Articular chondrocyte of knee joint (primary cell): ENCODE results near the gene KRTAP1-1. TPM values are rescaled to one million over a fixed set of nuclear protein-coding genes. Genes with fewer than 3 reads are reported as not detected.

Source experiments
- small RNA-seq: library from RNA; depleted of rRNA; stranded (forward); fragments of <200 nt; gene quantifications from one replicate; pipeline ENCODE3, GENCODE V24; 2012
- total RNA-seq: library from RNA; depleted of rRNA; stranded (reverse); fragments of >200 nt; gene quantifications from 2 replicates; pipeline ENCODE4 v1.2.3, GENCODE V29; 2012

Gene KRTAP1-1
- not detected in 2 replicates for total RNA-seq

DNA sequence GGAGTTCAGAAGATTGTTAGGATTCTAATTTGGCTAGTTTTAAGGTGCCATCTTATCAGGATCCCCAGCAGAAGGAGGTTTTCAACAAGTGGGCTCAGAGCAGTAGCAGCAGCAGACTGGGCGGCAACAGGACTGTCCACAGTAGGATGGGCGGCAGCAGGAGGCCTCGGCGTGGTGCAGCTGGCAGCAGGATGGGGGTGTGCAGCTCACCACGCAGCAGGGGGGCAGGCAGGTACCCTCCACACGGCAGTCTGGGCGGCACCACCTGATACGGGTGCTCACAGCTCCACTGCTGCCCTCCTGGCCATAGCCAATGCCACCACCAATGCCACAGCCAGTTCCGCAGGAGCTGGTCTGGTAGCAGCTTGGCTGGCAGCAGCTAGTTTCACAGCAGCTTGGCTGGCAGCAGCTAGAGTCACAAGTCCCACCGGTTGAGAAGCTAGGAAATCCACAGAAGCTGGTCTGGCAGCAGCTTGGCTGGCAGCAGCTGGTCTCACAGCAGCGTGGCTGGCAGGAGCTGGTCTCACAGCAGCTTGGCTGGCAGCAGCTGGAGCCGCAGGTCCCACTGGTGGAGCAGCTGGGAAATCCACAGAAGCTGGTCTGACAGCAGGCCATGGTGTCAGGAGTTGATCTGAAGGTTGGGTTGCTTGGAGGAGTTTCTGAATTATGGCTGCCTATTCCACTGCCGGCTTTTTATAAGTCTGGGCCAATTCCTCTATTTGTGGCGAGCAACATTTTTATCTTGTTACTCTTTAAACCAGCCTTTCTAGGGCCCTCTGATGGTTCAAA, at the start of gene KRTAP1-1:
Gene KRTAP1-1, minus strand, starts transcription at position 668 of the 789 bp plus-strand sequence. Its CDS starts 53 bp downstream, at position 615.

GRCh38 chr17:41084100-41084856, 43.0 kb upstream of the KRTAP1-1 start, which contains the start of gene KRTAP4-7:
Gene KRTAP4-7 (plus strand): TSS chr17:41084150. CDS start chr17:41084207, 57 bp downstream.

DNA sequence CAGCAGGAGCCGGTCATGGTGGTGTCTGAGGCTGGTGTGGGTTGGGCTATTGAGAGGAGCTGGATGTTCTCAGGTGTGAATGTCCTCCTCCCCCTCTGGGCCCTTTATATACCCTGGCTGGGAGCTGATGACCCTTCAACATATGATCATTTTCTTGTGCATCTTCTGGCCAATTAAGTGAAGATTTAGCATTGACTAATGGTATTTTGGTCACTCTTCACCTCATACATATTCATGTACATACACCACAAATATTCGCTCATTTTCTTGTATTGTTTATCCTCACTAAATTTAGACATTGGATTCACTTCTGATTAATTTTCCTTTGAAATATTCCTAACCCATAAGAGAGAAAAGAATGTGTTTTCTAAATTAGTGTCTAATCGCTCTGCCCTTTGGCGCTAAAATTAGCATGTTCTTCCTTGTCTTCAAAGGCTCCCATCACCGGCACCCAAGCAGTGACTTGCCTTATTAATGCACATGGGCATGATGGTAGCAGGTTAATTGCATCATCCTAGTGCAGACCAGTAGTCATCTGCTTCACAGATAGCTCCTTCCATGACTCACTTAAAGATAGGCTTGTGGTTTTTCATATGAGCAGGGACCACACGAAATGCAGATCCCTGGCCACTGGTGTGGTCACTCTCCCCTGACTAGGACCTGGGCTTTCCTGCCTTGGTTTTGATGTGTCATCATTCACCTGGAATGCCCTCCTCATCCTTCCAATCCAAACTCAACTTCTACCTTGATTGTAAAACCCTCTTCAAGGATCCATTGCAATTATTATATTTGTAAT, 24.8 kb upstream of the KRTAP1-1 start, which contains the start of gene KRTAP2-4:
Gene KRTAP2-4, minus strand, starts transcription at position 51 of the 796 bp plus-strand sequence. Its CDS starts 34 bp downstream, at position 17.

GRCh38 chr17:41060052-41060604, 18.9 kb upstream of the KRTAP1-1 start, which contains the start of gene KRTAP2-3:
Gene KRTAP2-3 (minus strand): TSS chr17:41060114. CDS start chr17:41060050, 64 bp downstream.

DNA sequence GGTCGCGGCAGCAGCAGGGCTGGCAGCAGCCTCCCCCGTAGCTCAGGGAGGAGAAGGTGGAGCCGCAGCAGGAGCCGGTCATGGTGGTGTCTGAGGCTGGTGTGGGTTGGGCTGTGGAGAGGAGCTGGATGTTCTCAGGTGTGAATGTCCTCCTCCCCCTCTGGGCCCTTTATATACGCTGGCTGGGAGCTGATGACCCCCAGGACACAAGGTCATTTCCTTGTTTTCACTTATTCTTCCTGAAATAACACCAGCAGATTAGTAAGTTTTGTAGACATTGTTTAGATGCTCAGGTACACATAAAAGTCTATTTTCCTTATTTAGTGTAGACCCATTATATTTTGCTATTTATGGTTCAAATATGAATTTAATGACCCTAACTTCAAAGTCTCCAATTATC, 13.9 kb upstream of the KRTAP1-1 start, which contains the start of gene KRTAP2-2:
Gene KRTAP2-2, minus strand, starts transcription at position 101 of the 400 bp plus-strand sequence. Its CDS starts 19 bp downstream, at position 82.

GRCh38 chr17:41046735-41047465, 5.7 kb upstream of the KRTAP1-1 start, which contains the start of gene KRTAP2-1:
Gene KRTAP2-1 (minus strand): TSS chr17:41047316. CDS start chr17:41047267, 49 bp downstream.

GRCh38 chr17:41034346-41034935, 6.8 kb downstream of the KRTAP1-1 start, which contains the start of gene KRTAP1-3:
Gene KRTAP1-3 (minus strand): TSS chr17:41034874. CDS start chr17:41034821, 53 bp downstream.

DNA sequence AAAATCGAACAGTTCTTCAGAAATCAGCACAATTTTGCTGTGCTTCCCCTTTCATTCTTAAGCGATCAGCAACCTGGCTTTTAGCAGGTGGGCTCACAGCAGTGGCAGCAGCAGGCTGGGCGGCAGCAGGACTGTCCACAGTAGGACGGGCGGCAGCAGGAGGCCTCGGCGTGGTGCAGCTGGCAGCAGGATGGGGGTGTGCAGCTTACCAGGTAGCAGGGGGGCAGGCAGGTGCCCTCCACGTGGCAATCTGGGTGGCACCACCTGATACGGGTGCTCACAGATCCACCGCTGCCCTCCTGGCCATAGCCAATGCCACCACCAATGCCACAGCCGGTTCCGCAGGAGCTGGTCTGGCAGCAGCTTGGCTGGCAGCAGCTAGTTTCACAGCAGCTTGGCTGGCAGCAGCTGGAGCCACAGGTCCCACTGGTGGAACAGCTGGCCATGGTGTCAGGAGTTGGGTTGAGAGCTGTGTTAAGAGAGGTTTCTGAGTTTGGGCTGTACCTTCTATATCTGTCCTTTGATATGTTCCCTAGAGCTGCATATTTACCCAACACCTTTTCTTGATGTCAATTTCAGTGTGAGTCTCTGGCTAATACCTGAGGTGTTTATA, 11.5 kb downstream of the KRTAP1-1 start, which contains the start of gene KRTAP1-4:
Gene KRTAP1-4, minus strand, starts transcription at position 563 of the 613 bp plus-strand sequence. Its CDS starts 117 bp downstream, at position 446.

GRCh38 chr17:41026715-41027471, 14.4 kb downstream of the KRTAP1-1 start, which contains the start of gene KRTAP1-5:
Gene KRTAP1-5 (minus strand): TSS chr17:41027208. CDS start chr17:41027155, 53 bp downstream.

GRCh38 chr17:41008811-41009210, 32.4 kb downstream of the KRTAP1-1 start, which contains the start of gene KRTAP3-1:
Gene KRTAP3-1 (minus strand): TSS chr17:41009128. CDS start chr17:41009074, 54 bp downstream.

DNA sequence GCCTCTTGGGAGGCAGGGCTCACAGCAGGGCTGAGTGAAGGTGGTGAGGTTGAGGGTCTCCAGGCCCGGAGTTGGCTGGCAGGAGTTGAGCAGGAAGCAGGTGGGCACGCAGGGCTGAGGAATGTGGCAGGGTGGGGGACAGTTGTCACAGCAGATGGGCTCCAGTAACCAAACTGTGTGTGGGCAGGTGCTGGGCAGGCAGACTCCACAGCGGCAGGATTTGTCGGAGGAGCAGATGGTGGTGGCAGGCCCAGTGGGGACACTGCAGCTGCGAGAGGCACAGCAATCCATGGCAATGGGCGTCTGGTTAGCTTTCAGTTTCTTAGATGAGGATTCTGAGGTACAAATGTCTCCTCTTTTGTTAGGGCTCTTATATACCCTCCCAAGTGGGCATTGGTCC, 41.7 kb downstream of the KRTAP1-1 start, which contains the start of gene KRTAP3-2:
Gene KRTAP3-2, minus strand, starts transcription at position 344 of the 400 bp plus-strand sequence. Its CDS starts 53 bp downstream, at position 291.

GRCh38 chr17:40993839-40994238, 47.4 kb downstream of the KRTAP1-1 start, which contains the start of gene KRTAP3-3:
Gene KRTAP3-3 (minus strand): TSS chr17:40994164. CDS start chr17:40994097, 67 bp downstream.

Small RNAs within 50 kb of the gene (small RNA-seq; reads per million reads assigned to genes)
- not detected for gene KRTAP3-4P

Other genes starting within 250 kb of the KRTAP1-1 start
- gene KRT28, start 241.5 kb downstream of the KRTAP1-1 start, total RNA-seq, result not detected in 2 replicates
- 7.1 and 7.6 TPM in 2 replicates for gene KRT10, start 218.8 kb downstream of the KRTAP1-1 start, total RNA-seq
- gene KRT12, start 174.2 kb downstream of the KRTAP1-1 start, total RNA-seq, result not detected in 2 replicates
- not detected in 2 replicates for gene KRT20, start 156.2 kb downstream of the KRTAP1-1 start, total RNA-seq
- gene KRT23, start 103.8 kb downstream of the KRTAP1-1 start, total RNA-seq, result 0.39 and 0.43 TPM in 2 replicates
- gene KRT39, start 74.5 kb downstream of the KRTAP1-1 start, total RNA-seq, result not detected in 2 replicates
- not detected in 2 replicates for gene KRT40, start 57.1 kb downstream of the KRTAP1-1 start, total RNA-seq
- not detected in 2 replicates for gene KRTAP3-3, start 47.3 kb downstream of the KRTAP1-1 start, total RNA-seq
- not detected in 2 replicates for gene KRTAP3-2, start 41.5 kb downstream of the KRTAP1-1 start, total RNA-seq
- gene KRTAP3-1, start 32.3 kb downstream of the KRTAP1-1 start, total RNA-seq, result not detected in 2 replicates
- 1.3 and 11.6 TPM in 2 replicates for gene KRTAP1-5, start 14.2 kb downstream of the KRTAP1-1 start, total RNA-seq
- not detected in 2 replicates for gene KRTAP1-4, start 11.3 kb downstream of the KRTAP1-1 start, total RNA-seq
- gene KRTAP1-3, start 6.6 kb downstream of the KRTAP1-1 start, total RNA-seq, result not detected in 2 replicates
- not detected in 2 replicates for gene KRTAP2-1, start 5.9 kb upstream of the KRTAP1-1 start, total RNA-seq
- gene KRTAP2-2, start 13.8 kb upstream of the KRTAP1-1 start, total RNA-seq, result not detected in 2 replicates
- gene KRTAP2-3, start 18.7 kb upstream of the KRTAP1-1 start, total RNA-seq, result 0.26 and 1.1 TPM in 2 replicates
- gene KRTAP2-4, start 24.4 kb upstream of the KRTAP1-1 start, total RNA-seq, result not detected in 2 replicates
- gene KRTAP4-7, start 42.7 kb upstream of the KRTAP1-1 start, total RNA-seq, result not detected in 2 replicates
- gene KRTAP4-8, start 56.7 kb upstream of the KRTAP1-1 start, total RNA-seq, result not detected in 2 replicates
- gene KRTAP4-16, start 60.8 kb upstream of the KRTAP1-1 start, total RNA-seq, result not detected in 2 replicates
- gene KRTAP4-9, start 63.9 kb upstream of the KRTAP1-1 start, total RNA-seq, result not detected in 2 replicates
- gene KRTAP4-11, start 76.9 kb upstream of the KRTAP1-1 start, total RNA-seq, result not detected in 2 replicates
- gene KRTAP4-12, start 82.7 kb upstream of the KRTAP1-1 start, total RNA-seq, result not detected in 2 replicates
- gene KRTAP4-6, start 99.1 kb upstream of the KRTAP1-1 start, total RNA-seq, result not detected in 2 replicates
- not detected in 2 replicates for gene KRTAP4-5, start 108.4 kb upstream of the KRTAP1-1 start, total RNA-seq
- gene KRTAP4-4, start 119.3 kb upstream of the KRTAP1-1 start, total RNA-seq, result not detected in 2 replicates
- gene KRTAP4-3, start 126.8 kb upstream of the KRTAP1-1 start, total RNA-seq, result not detected in 2 replicates
- gene KRTAP4-2, start 136.8 kb upstream of the KRTAP1-1 start, total RNA-seq, result not detected in 2 replicates
- gene KRTAP4-1, start 143.5 kb upstream of the KRTAP1-1 start, total RNA-seq, result not detected in 2 replicates
- gene KRTAP9-1, start 148.4 kb upstream of the KRTAP1-1 start, total RNA-seq, result not detected in 2 replicates
- not detected in 2 replicates for gene KRTAP9-2, start 185.2 kb upstream of the KRTAP1-1 start, total RNA-seq
- gene KRTAP9-3, start 191.0 kb upstream of the KRTAP1-1 start, total RNA-seq, result not detected in 2 replicates
- not detected in 2 replicates for gene KRTAP9-8, start 196.5 kb upstream of the KRTAP1-1 start, total RNA-seq
- gene KRTAP9-4, start 208.2 kb upstream of the KRTAP1-1 start, total RNA-seq, result not detected in 2 replicates
- not detected in 2 replicates for gene KRTAP9-9, start 213.9 kb upstream of the KRTAP1-1 start, total RNA-seq
- not detected in 2 replicates for gene KRTAP9-6, start 223.9 kb upstream of the KRTAP1-1 start, total RNA-seq
- not detected in 2 replicates for gene KRTAP9-7, start 234.2 kb upstream of the KRTAP1-1 start, total RNA-seq